HG02588 (cell line): ENCODE results near the gene FAM187B.

Experiments used
- ATAC-seq: cut with Tn5 transposase; IDR thresholded peaks from one replicate; pipeline ENCODE4 v1.9.1; 2021; ENCODE audit warnings: mild to moderate bottlenecking, moderate library complexity; ENCODE audit not compliant: unreplicated experiment

The FAM187B gene

GRCh38 chr19:35179830-35180229 is 48.7 kb downstream of the FAM187B start:
- ATAC-seq = no peak

- no peak for ATAC-seq
Measured at GRCh38 chr19:35178701-35179100, 49.8 kb downstream of the FAM187B start.

- ATAC-seq = no peak
Measured at GRCh38 chr19:35177377-35178274, 50.9 kb downstream of the FAM187B start.

GRCh38 chr19:35176181-35176570 is 52.4 kb downstream of the FAM187B start:
- ATAC-seq = no peak
